HG02610 (cell line): ENCODE results near the gene SLC36A1.
"Not testable (repeated sequence)": the region's sequence is repeated elsewhere in the genome, so short reads cannot be mapped to it uniquely, and the experiment has no call there.

Experiments used
- ATAC-seq: cut with Tn5 transposase; IDR thresholded peaks from one replicate; pipeline ENCODE4 v1.9.1; 2021; ENCODE audit warnings: mild to moderate bottlenecking, moderate library complexity; ENCODE audit not compliant: unreplicated experiment

SLC36A1 gene

DNA sequence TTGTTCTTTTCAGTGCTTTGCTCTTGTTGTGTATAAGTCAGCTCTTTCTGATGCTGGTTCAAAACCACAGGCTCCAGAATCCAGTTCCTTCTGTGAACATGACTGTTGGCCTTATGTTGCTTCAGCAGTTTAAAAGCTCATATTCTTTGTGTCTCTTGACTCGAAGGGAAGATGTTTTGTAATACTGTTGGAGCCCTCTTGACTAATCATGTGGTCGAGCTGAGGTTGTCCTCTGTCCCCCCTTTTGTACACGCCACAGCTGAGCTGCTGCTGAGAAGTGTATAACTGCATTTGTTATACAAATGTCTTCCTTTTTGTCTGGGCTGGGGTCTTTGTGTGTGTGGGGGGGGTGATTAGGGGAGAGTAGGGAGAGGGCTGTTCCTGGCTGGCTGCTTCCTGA, 35.8 kb downstream of the SLC36A1 start:
- ATAC-seq, result no peak

DNA sequence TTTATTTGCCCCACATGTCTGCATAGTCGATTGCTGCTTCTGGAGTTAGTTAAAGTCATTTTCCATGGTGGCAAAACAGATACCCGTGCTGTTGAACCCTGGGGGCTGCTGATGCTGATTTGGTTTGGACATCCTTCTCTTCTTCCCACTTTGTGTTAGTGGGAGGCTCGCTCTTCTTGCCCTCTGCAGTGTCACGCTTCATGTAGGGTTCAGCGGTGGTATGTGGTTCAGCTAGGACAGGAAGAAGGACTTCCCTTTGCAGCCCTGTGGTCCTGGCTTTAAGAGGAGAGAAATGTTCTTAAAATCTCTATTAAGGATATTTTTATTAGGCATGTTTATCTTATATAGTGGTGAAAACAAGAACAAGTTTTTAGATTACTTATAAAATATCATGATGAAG, 36.2 kb downstream of the SLC36A1 start:
- ATAC-seq, result no peak

DNA sequence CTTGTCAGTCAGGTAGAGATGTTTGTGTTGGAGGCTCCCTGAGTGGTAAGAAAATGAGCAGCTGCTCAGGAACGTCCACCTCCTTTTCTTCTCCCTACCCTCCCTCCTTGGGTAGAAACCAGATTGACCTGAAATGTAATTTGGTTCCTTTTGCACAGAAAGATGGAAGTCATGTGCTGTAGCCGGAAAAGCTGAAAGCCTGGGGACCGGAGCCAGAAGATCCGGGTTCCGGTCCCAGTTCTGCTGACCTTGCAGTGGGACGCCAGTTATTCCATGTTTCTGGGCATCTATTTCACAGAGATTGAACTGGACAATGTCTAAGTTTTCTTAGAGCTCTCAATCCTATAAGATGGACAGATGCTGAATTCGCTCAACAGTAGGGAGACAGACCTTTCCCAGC, 40.1 kb downstream of the SLC36A1 start:
- no peak for ATAC-seq

DNA sequence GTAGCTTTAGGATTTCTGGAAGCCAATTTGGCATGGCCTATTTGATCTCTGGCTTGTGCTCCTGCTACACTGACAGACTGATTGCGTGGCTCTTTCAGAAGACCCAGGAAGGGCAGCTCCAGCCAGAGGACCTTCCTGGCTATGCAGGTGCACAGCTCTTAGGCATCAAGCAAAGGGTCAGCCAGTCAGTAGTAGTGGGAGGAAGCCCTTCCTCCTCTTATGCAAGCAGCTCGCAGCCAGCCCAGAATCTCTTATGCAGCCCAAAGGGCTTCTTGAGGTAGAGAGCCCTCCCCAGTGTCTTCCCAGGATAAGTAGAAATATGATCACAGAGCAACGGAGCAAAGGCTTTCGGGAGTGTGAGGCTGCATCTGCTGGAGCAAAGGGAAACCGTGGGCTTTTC, 43.2 kb downstream of the SLC36A1 start:
- no peak for ATAC-seq

GRCh38 chr5:151491062-151491461, 43.7 kb downstream of the SLC36A1 start:
- ATAC-seq, result no peak

- ATAC-seq, result no peak
Measured at GRCh38 chr5:151492729-151493128, 45.3 kb downstream of the SLC36A1 start.

- ATAC-seq, result no peak
Measured at GRCh38 chr5:151493665-151494064, 46.3 kb downstream of the SLC36A1 start.

- no peak for ATAC-seq
Measured at GRCh38 chr5:151495320-151495719, 47.9 kb downstream of the SLC36A1 start.

DNA sequence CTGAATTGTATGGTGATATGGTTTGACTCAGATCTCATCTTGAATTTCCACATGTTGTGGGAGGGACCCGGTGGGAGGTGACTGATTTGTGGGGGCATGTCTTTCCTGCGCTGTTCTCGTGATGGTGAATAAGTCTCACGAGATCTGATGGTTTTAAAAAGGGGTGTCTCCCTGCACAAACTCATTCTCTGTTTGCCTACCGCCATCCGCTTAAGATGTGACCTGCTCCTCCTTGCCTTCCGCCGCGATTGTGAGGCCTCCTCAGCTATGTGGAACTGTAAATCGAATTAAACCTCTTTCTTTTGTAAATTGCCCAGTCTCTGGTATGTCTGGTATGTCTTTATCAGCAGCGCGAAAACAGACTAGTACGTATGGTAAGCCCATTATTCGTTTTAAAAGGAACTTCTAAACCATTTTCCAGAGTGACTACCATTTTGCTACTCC, 48.7 kb downstream of the SLC36A1 start:
- no peak for ATAC-seq

DNA sequence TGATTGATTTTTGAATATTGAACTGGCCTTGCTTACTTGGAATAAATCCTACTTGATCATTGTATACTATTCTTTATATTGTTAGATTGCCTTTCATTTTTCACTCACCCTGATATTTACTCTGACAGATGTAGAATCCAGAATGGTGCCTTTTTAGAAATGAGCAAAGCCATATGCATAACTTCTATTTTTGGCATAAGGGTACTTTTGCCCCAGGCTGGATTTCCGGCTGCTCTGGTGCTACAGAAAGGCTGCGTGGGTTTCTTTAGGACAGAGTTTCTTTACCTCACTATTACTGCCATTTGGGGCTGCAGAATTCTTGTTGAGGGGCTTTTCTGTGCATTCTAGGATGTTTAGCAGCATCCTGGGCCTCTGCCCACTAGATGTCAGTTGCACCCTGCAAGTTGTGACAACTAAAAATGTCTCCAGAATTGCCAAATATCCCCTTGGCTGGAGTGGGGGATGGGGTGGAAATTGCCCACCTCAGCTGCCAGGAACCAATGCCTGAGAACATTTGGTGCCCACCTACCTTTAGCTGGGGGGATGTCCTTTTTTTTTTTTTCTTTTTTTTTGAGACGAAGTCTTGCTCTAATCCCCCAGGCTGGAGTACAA, 50.1 kb downstream of the SLC36A1 start:
- ATAC-seq, result no peak

GRCh38 chr5:151498395-151499155, 51.2 kb downstream of the SLC36A1 start:
- ATAC-seq, result no peak

GRCh38 chr5:151499501-151500035, 52.2 kb downstream of the SLC36A1 start:
- no peak for ATAC-seq

- ATAC-seq, result peak; percentile 45
Measured at GRCh38 chr5:151504006-151504405, 56.6 kb downstream of the SLC36A1 start.

DNA sequence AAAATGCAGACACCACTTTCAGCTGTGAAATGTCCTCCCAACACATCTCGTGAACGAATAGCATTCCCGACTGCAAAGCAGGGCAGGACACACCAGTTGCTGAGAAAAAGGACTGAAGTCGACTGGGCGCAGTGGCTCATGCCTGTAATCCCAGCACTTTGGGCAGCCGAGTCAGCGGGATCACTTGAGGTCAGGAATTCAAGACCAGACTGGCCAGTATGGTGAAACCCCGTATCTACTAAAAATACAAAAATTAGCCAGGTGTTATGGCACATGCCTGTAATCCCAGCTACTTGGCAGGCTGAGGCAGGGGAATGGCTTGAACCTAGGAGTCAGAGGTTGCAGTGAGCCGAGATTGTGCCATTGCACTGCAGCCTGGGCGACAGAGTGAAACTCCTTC, 60.9 kb downstream of the SLC36A1 start:
- ATAC-seq, result not testable (repeated sequence)

DNA sequence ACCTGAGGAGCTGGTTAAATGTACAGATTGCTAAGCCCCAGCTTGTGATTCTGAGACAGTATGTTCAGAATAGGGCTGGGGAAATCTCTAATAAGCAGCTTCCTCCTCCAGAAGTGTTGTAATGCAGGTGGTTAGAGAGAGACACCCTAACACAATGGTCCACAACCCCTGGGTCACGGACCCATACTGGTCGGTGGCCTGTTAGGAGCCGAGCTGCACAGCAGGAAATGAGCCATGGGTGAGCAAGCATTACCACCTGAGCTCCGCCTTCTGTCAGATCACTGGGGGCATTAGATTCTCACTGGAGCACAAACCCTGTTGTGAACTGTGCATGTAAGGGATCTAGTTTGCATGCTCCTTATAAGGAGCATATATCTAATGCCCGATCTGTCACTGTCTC, 61.8 kb downstream of the SLC36A1 start:
- ATAC-seq, result no peak

- ATAC-seq, result no peak
Measured at GRCh38 chr5:151509836-151510235, 62.4 kb downstream of the SLC36A1 start.

GRCh38 chr5:151517122-151517920, 69.9 kb downstream of the SLC36A1 start:
- no peak for ATAC-seq

DNA sequence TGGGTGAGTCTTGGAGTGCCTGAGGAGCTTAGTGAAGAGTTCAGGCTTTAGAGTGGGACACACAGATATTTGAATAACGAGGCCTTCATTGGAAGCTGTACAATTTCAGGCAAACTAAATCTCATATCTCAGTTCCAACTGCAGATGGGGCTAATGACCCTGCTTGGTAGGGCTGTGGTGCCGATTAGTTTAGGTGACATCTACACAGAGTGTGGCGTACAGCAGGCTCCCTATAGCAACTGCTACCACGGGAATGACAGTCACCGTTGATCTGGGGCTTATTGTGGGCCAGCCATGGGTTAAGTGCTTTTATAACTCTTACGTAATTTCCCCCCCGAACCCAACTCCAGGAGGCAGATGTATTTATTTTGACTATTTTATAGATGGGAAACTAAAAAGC, 72.9 kb downstream of the SLC36A1 start:
- ATAC-seq, result no peak

GRCh38 chr5:151522226-151522625, 74.8 kb downstream of the SLC36A1 start:
- ATAC-seq, result no peak

DNA sequence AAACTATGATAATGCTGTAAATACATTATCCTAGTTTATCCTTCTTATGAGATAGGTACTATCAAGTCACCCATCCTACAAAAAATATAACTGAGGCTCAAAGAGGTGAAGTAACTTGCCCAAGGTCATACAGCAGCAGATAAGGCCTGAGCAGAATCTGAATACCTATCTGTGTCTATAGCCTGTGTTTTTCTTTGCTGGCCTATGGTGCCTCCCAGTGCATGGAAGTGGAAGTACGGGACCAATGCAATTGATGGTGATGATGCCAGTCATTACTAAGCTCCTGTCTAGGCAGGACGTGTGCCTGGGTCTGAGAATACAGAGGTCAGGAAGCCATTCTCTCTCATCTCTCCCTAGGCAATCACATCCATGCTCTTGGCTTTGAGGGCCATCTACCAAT, 75.9 kb downstream of the SLC36A1 start:
- ATAC-seq, result peak; percentile 89

GRCh38 chr5:151528153-151528552, 80.8 kb downstream of the SLC36A1 start:
- ATAC-seq, result no peak

- ATAC-seq, result no peak
Measured at GRCh38 chr5:151528996-151529395, 81.6 kb downstream of the SLC36A1 start.
